ENCODE data around the gene TP53I11.

The TP53I11 gene

GRCh38 chr11:44955015-44955738 is 4.5 kb upstream of the TP53I11 start:
- no peak for DNase-seq

GRCh38 chr11:44954051-44954906 is 3.6 kb upstream of the TP53I11 start:
- DNase-seq = no peak

- DNase-seq = no peak
Measured at GRCh38 chr11:44952500-44953260, 2.0 kb upstream of the TP53I11 start.

- DNase-seq = no peak
Measured at GRCh38 chr11:44952082-44952481, 1.4 kb upstream of the TP53I11 start.

- DNase-seq = no peak
Measured at GRCh38 chr11:44950031-44950624, 555 bp downstream of the TP53I11 start.

- DNase-seq = no peak
Measured at GRCh38 chr11:44949160-44950030, 1.3 kb downstream of the TP53I11 start.

GRCh38 chr11:44948155-44948554 is 2.5 kb downstream of the TP53I11 start:
- no peak for DNase-seq

- no peak for DNase-seq
Measured at GRCh38 chr11:44947114-44947513, 3.6 kb downstream of the TP53I11 start.

- no peak for DNase-seq
Measured at GRCh38 chr11:44946263-44946662, 4.4 kb downstream of the TP53I11 start.

- DNase-seq = no peak
Measured at GRCh38 chr11:44945666-44946065, 5.0 kb downstream of the TP53I11 start.

GRCh38 chr11:44944853-44945235 is 5.8 kb downstream of the TP53I11 start:
- no peak for DNase-seq

- no peak for DNase-seq
Measured at GRCh38 chr11:44944181-44944852, 6.4 kb downstream of the TP53I11 start.

GRCh38 chr11:44943696-44944095 is 7.0 kb downstream of the TP53I11 start:
- peak; percentile 48 for DNase-seq

- DNase-seq = peak; percentile 62
Measured at GRCh38 chr11:44943118-44943517, 7.6 kb downstream of the TP53I11 start.

GRCh38 chr11:44942029-44942955 is 8.4 kb downstream of the TP53I11 start:
- DNase-seq = no peak

- no peak for DNase-seq
Measured at GRCh38 chr11:44941259-44942021, 9.2 kb downstream of the TP53I11 start.

GRCh38 chr11:44940835-44941234 is 9.8 kb downstream of the TP53I11 start:
- no peak for DNase-seq

GRCh38 chr11:44940404-44940803 is 10.3 kb downstream of the TP53I11 start:
- DNase-seq = no peak

GRCh38 chr11:44939673-44940395 is 10.8 kb downstream of the TP53I11 start:
- no peak for DNase-seq

Data from RPMI8226 (cell line).